ENCODE data around the gene PIMREG.

Gene PIMREG

GRCh38 chr17:6443692-6444570 lies at the start of gene PIMREG:
Gene PIMREG (plus strand): TSS chr17:6444455. CDS start chr17:6445111, 656 bp downstream.
- peak; percentile 92 for DNase-seq

- DNase-seq, result no peak
Measured at GRCh38 chr17:6398955-6399354, 45.3 kb upstream of the PIMREG start.

- DNase-seq, result no peak
Measured at GRCh38 chr17:6402258-6402657, 42.0 kb upstream of the PIMREG start.

GRCh38 chr17:6408276-6408675 lies 36.0 kb upstream of the PIMREG start:
- DNase-seq, result no peak

GRCh38 chr17:6408735-6409134 lies 35.5 kb upstream of the PIMREG start:
- DNase-seq, result no peak

GRCh38 chr17:6413065-6413464 lies 31.2 kb upstream of the PIMREG start:
- peak; percentile 38 for DNase-seq

- no peak for DNase-seq
Measured at GRCh38 chr17:6415616-6416015, 28.6 kb upstream of the PIMREG start.

- DNase-seq, result peak; percentile 28
Measured at GRCh38 chr17:6420173-6420641, 24.0 kb upstream of the PIMREG start.

- peak; percentile 76 for DNase-seq
Measured at GRCh38 chr17:6421700-6422604, 22.3 kb upstream of the PIMREG start.

- DNase-seq, result no peak
Measured at GRCh38 chr17:6422654-6423241, 21.5 kb upstream of the PIMREG start.

GRCh38 chr17:6423931-6424330 lies 20.3 kb upstream of the PIMREG start:
- no peak for DNase-seq

GRCh38 chr17:6425407-6425806 lies 18.8 kb upstream of the PIMREG start:
- DNase-seq, result no peak

GRCh38 chr17:6426356-6427101 lies 17.7 kb upstream of the PIMREG start:
- DNase-seq, result no peak

GRCh38 chr17:6427279-6427781 lies 16.9 kb upstream of the PIMREG start:
- DNase-seq, result peak; percentile 76

- no peak for DNase-seq
Measured at GRCh38 chr17:6428207-6428965, 15.9 kb upstream of the PIMREG start.

- no peak for DNase-seq
Measured at GRCh38 chr17:6429266-6429665, 15.0 kb upstream of the PIMREG start.

GRCh38 chr17:6430769-6431168 lies 13.5 kb upstream of the PIMREG start:
- DNase-seq, result no peak

GRCh38 chr17:6435051-6435450 lies 9.2 kb upstream of the PIMREG start, which contains the start of gene AIPL1:
Gene AIPL1 (minus strand): TSS chr17:6435121. CDS start chr17:6435104, 17 bp downstream.
- DNase-seq, result no peak

GRCh38 chr17:6435968-6436367 lies 8.3 kb upstream of the PIMREG start:
- peak; percentile 62 for DNase-seq

GRCh38 chr17:6437466-6437865 lies 6.8 kb upstream of the PIMREG start:
- no peak for DNase-seq

GRCh38 chr17:6437956-6438355 lies 6.3 kb upstream of the PIMREG start:
- no peak for DNase-seq

Measured in RPMI8226 (cell line).